CD14-positive monocyte (primary cell): ENCODE results near the gene PAM. TPM values are rescaled to one million over a fixed set of nuclear protein-coding genes. Genes with fewer than 3 reads are reported as not detected.
A peak's percentile ranks its signal among the peaks of the same experiment; 100 is the strongest.

Experiments
- DNase-seq, 3 donors: peaks; one replicate each; pipeline ENCODE4 v3.0.0-alpha.2; 2011 to 2022
- H2AFZ ChIP-seq: 2 replicates; pipeline ENCODE4 v1.6.0; 2012; ENCODE audit warnings: mild to moderate bottlenecking, low read depth, low read length, inconsistent platforms; ENCODE audit not compliant: insufficient read depth, poor library complexity, severe bottlenecking
- H3K27ac ChIP-seq, 2 donors: 1 replicate in 1 of 2; 2 replicates in 1 of 2; pipeline ENCODE4 v1.5.1; 2012 to 2013; ENCODE audit warnings: low read length in 2 of 2, control low read depth in 1 of 2, inconsistent platforms in 1 of 2, low read depth in 1 of 2, mild to moderate bottlenecking in 1 of 2
- H3K27me3 ChIP-seq, 2 donors: one replicate each; pipeline versions ENCODE4 v1.6.0 to v1.6.1; 2011 to 2013; ENCODE audit warnings: low read length in 2 of 2; ENCODE audit not compliant: control insufficient read depth in 2 of 2, insufficient read depth in 2 of 2
- H3K36me3 ChIP-seq, 2 donors: replicated peaks in 1 of 2; 1 replicate in 1 of 2; 2 replicates in 1 of 2; pipeline versions ENCODE4 v1.5.1 to v1.6.1; 2012 to 2013; ENCODE audit warnings: low read length in 2 of 2, control low read depth in 1 of 2, inconsistent platforms in 1 of 2, mild to moderate bottlenecking in 1 of 2; ENCODE audit not compliant: insufficient read depth in 2 of 2, control insufficient read depth in 1 of 2
- H3K4me1 ChIP-seq, 2 donors: 1 replicate in 1 of 2; 2 replicates in 1 of 2; pipeline versions ENCODE4 v1.5.1 to v1.6.1; 2012 to 2013; ENCODE audit warnings: low read length in 2 of 2, control low read depth in 1 of 2, inconsistent platforms in 1 of 2, mild to moderate bottlenecking in 1 of 2, moderate library complexity in 1 of 2; ENCODE audit not compliant: insufficient read depth in 2 of 2, control insufficient read depth in 1 of 2
- H3K4me2 ChIP-seq: replicated peaks from 2 replicates; pipeline ENCODE3; 2012; ENCODE audit warnings: low read length, moderate library complexity, mild to moderate bottlenecking; ENCODE audit not compliant: poor library complexity, severe bottlenecking; ENCODE audit errors: extremely low read depth
- H3K4me3 ChIP-seq, 3 experiments: fragments of 200-600 bp in 1 of 3; sonication (generic) in 1 of 3; replicated peaks in 1 of 3; 1 replicate in 2 of 3; 2 replicates in 1 of 3; pipeline ENCODE4 v1.5.1; 2011 to 2013; ENCODE audit warnings: low read length in 3 of 3, mild to moderate bottlenecking in 3 of 3, control low read depth in 2 of 3, low read depth in 2 of 3, inconsistent platforms in 1 of 3, moderate library complexity in 1 of 3
- H3K79me2 ChIP-seq: 2 replicates; pipeline ENCODE4 v1.6.0; 2012; ENCODE audit warnings: mild to moderate bottlenecking, control low read depth, inconsistent platforms, low read length, moderate library complexity; ENCODE audit not compliant: insufficient read depth
- H3K9ac ChIP-seq: 2 replicates; pipeline ENCODE4 v1.6.0; 2017; ENCODE audit warnings: low read length, mild to moderate bottlenecking; ENCODE audit not compliant: insufficient read depth, poor library complexity, severe bottlenecking
- H3K9me3 ChIP-seq, 2 donors: replicated peaks in 1 of 2; 1 replicate in 1 of 2; 2 replicates in 1 of 2; pipeline versions ENCODE4 v1.5.1 to v1.6.1; 2012 to 2013; ENCODE audit warnings: low read length in 2 of 2, control low read depth in 1 of 2; ENCODE audit not compliant: control insufficient read depth in 1 of 2, insufficient read depth in 1 of 2
- H4K20me1 ChIP-seq: 2 replicates; pipeline ENCODE4 v1.6.0; 2012; ENCODE audit warnings: mild to moderate bottlenecking, low read length, control low read depth, moderate library complexity; ENCODE audit not compliant: insufficient read depth
- H3K27ac Mint-ChIP-seq, 7 donors: one replicate each; pipeline ENCODE4 v1.8.0; 2020; ENCODE audit warnings: mild to moderate bottlenecking in 7 of 7, mixed read lengths in 7 of 7, moderate library complexity in 6 of 7, inconsistent platforms in 2 of 7
- H3K27me3 Mint-ChIP-seq, 3 donors: one replicate each; pipeline ENCODE4 v1.8.0; 2021 to 2022; ENCODE audit warnings: low read depth in 3 of 3, mild to moderate bottlenecking in 3 of 3, mixed read lengths in 3 of 3, moderate library complexity in 3 of 3, inconsistent platforms in 1 of 3
- H3K36me3 Mint-ChIP-seq, 2 donors: one replicate each; pipeline ENCODE4 v1.8.0; 2020; ENCODE audit warnings: mixed read lengths in 2 of 2, inconsistent platforms in 1 of 2, mild to moderate bottlenecking in 1 of 2
- H3K4me1 Mint-ChIP-seq: one replicate; pipeline ENCODE4 v1.8.0; 2020; ENCODE audit warnings: mild to moderate bottlenecking, mixed read lengths
- H3K4me3 Mint-ChIP-seq, 2 donors: one replicate each; pipeline ENCODE4 v1.8.0; 2020; ENCODE audit warnings: mild to moderate bottlenecking in 2 of 2, mixed read lengths in 2 of 2, moderate library complexity in 1 of 2
- H3K9me3 Mint-ChIP-seq, 7 donors: one replicate each; pipeline ENCODE4 v1.8.0; 2020 to 2022; ENCODE audit warnings: mixed read lengths in 7 of 7, mild to moderate bottlenecking in 6 of 7, moderate library complexity in 6 of 7, inconsistent platforms in 2 of 7
- CTCF ChIP-seq: fragments of 200-600 bp; IDR thresholded peaks from one replicate; pipeline ENCODE4 v1.8.0; 2022; ENCODE audit warnings: antibody characterized with exemption, mild to moderate bottlenecking
- whole genome bisulfite sequencing: methylation state at CpG from one replicate; pipeline ENCODE4 v1.1.5; 2013; ENCODE audit warnings: missing lambda C conversion rate; ENCODE audit not compliant: insufficient coverage; 5-methylcytosine and 5-hydroxymethylcytosine counted together
- intact Hi-C, 2 donors: fragments of 100-400 bp; cut with micrococcal nuclease; formaldehyde crosslinking; loops; one replicate each; pipeline versions ENCODE4 v1.15.0 to v1.15.1; 2023
- polyA plus RNA-seq, 3 donors: library from polyadenylated mRNA; depleted of rRNA in 1 of 3; unstranded in 2 of 3; stranded (reverse) in 1 of 3; fragments of 300-500 nt in 2 of 3; fragments of >200 nt in 1 of 3; fragmentation: Illumina TruSeq in 2 of 3; gene quantifications; 1 replicate in 2 of 3; 2 replicates in 1 of 3; pipeline ENCODE4 v1.2.3, GENCODE V29; 2012 to 2021

PAM gene
- polyA plus RNA-seq, 3 donors = 11.8 to 27.4 (median 12.8) TPM

GRCh38 chr5:102790748-102791147 is 35.6 kb downstream of the PAM start:
- H3K27ac ChIP-seq = no peak overlapping the region
- no peak overlapping the region for H3K9ac ChIP-seq
- intact Hi-C loops = no loop called here
- no peak overlapping the region for H3K4me3 Mint-ChIP-seq
- H3K27me3 ChIP-seq = no peaks in the 10 kb centered on the region
- no peaks in the 10 kb centered on the region for H4K20me1 ChIP-seq
- H3K27me3 Mint-ChIP-seq = peaks cover 0 to 3% (median 0%) of the 10 kb centered on the region in 3 donors
- DNase-seq = no peak
- H3K4me2 ChIP-seq = no peak overlapping the region
- H3K4me3 ChIP-seq = no peak overlapping the region
- no peaks in the 10 kb centered on the region for H3K79me2 ChIP-seq
- H3K9me3 Mint-ChIP-seq = no peaks in the 10 kb centered on the region
- H3K4me1 Mint-ChIP-seq = peaks cover 4% of the 10 kb centered on the region
- H3K4me1 ChIP-seq = no peaks in the 10 kb centered on the region
- no peak overlapping the region for H2AFZ ChIP-seq
- H3K36me3 Mint-ChIP-seq = no peaks in the 10 kb centered on the region
- H3K9me3 ChIP-seq = no peaks in the 10 kb centered on the region
- no peak overlapping the region for H3K27ac Mint-ChIP-seq
- no peaks in the 10 kb centered on the region for H3K36me3 ChIP-seq
- TF ChIP-seq CTCF = no peak

- intact Hi-C loops = no loop called here
- Mint-ChIP-seq H3K9me3 (no peaks in the 10 kb centered on the region), H3K4me1 (peaks cover 4% of the 10 kb centered on the region), H3K36me3 (no peaks in the 10 kb centered on the region), H3K4me3 (no peak overlapping the region), H3K27ac (no peak overlapping the region), H3K27me3 (peaks cover 0 to 3% (median 0%) of the 10 kb centered on the region in 3 donors)
- Histone ChIP-seq H3K4me2 (no peak overlapping the region), H3K9me3 (no peaks in the 10 kb centered on the region), H3K27me3 (no peaks in the 10 kb centered on the region), H3K79me2 (no peaks in the 10 kb centered on the region), H3K4me3 (no peak overlapping the region), H3K36me3 (no peaks in the 10 kb centered on the region), H3K4me1 (no peaks in the 10 kb centered on the region), H3K27ac (no peak overlapping the region), H4K20me1 (no peaks in the 10 kb centered on the region), H3K9ac (no peak overlapping the region), H2AFZ (no peak overlapping the region)
- TF ChIP-seq CTCF = peak; percentile 31
- DNase-seq = peak in 1 of 3 donors; percentile 10
- WGBS = no CpG with 5 or more reads among the region's 1 CpG
Measured at GRCh38 chr5:102792705-102793104, 37.6 kb downstream of the PAM start.
